SU-DHL-6 (cell line): ENCODE results near the gene ADAMTS8.

ENCODE experiments used
- CTCF ChIP-seq: fragments of 200-600 bp; sonication (generic); IDR thresholded peaks from one replicate; pipeline ENCODE4 v1.5.1; 2017; ENCODE audit warnings: antibody characterized with exemption, mild to moderate bottlenecking, low read length, moderate library complexity; ENCODE audit not compliant: insufficient read depth, poor library complexity, severe bottlenecking
- EZH2phosphoT487 ChIP-seq: fragments of 200-600 bp; sonication (generic), shearing (Covaris generic); conservative IDR thresholded peaks from 2 replicates; pipeline ENCODE4 v1.6.1; 2018; ENCODE audit warnings: mild to moderate bottlenecking, antibody characterized with exemption, low read length, moderate library complexity, mixed read lengths

- TF ChIP-seq CTCF (no peak), EZH2phosphoT487 (no peak)
These were observed 25.1 kb downstream of the ADAMTS8 start for GRCh38 chr11:130403271-130403804.
